ENCODE measurements around the gene PIGR. TPM values are rescaled to one million over a fixed set of nuclear protein-coding genes. Genes with fewer than 3 reads are reported as not detected.

PIGR gene
- total and polyA plus RNA-seq, 9 of the 15 experiments (the other 6 are each of a cell fraction or from before 2014, with no cell fraction given), result 0.01 to 1.5 (median 0.03) TPM; not detected in 4

- TF ChIP-seq MGA (IDR thresholded peaks at IDR 0.05), result no peak
- TF ChIP-seq TFAM (CRISPR knock-in tag; conservative IDR thresholded peaks at IDR 0.05), result no peak
- no peak for TF ChIP-seq SAFB2 (IDR thresholded peaks at IDR 0.05; ENCODE audit: borderline replicate concordance, low read depth, low read length, severe bottlenecking)
- no peak for TF ChIP-seq ZNF551 (CRISPR knock-in tag; IDR thresholded peaks at IDR 0.05)
- TF ChIP-seq ZNF121 (CRISPR knock-in tag; conservative IDR thresholded peaks at IDR 0.05), result no peak
- TF ChIP-seq TARDBP (IDR thresholded peaks at IDR 0.05), result no peak
- no peak for TF ChIP-seq CHD2 (IDR thresholded peaks at IDR 0.05; ENCODE audit: low read depth, low read length)
These were observed 23.7 kb downstream of the PIGR start (continued) for GRCh38 chr1:206922524-206922923.
